Hepatocyte (in vitro differentiated cells): ENCODE data around the gene ITGB2.

Experiments
- CTCF ChIP-seq: fragments of 200-600 bp; sonication (generic); IDR thresholded peaks from 2 replicates; pipeline ENCODE4 v1.5.1; 2016; ENCODE audit warnings: antibody characterized with exemption, mild to moderate bottlenecking; ENCODE audit not compliant: poor library complexity
- EZH2 ChIP-seq: fragments of 200-600 bp; sonication (generic); IDR thresholded peaks from 2 replicates; pipeline ENCODE4 v1.6.1; 2016; ENCODE audit warnings: antibody characterized with exemption, mild to moderate bottlenecking, borderline replicate concordance
- EZH2phosphoT487 ChIP-seq: fragments of 200-600 bp; sonication (generic); IDR thresholded peaks from one replicate; pipeline ENCODE4 v1.6.1; 2018; ENCODE audit warnings: antibody characterized with exemption, mild to moderate bottlenecking, low read depth, moderate library complexity; ENCODE audit not compliant: unreplicated experiment, severe bottlenecking

GRCh38 chr21:44947930-44948331 is 27.2 kb upstream of the ITGB2 start:
- no peak for TF ChIP-seq CTCF
- TF ChIP-seq EZH2: no peak
- no peak for TF ChIP-seq EZH2phosphoT487
